Liver (tissue), 9 donors: ENCODE measurements around the gene DNAJC8. TPM values are rescaled to one million over a fixed set of nuclear protein-coding genes. Genes with fewer than 3 reads are reported as not detected.

ENCODE experiments used
- DNase-seq: peaks from one replicate; pipeline ENCODE4 v3.0.0-alpha.2; 2017; ENCODE audit warnings: low spot score
- H3K27ac ChIP-seq, 2 donors: one replicate each; pipeline ENCODE4 v1.7.0; 2013; ENCODE audit warnings: inconsistent platforms in 2 of 2, low read length in 2 of 2, control low read depth in 1 of 2, low read depth in 1 of 2, mild to moderate bottlenecking in 1 of 2
- H3K27me3 ChIP-seq, 4 donors: one replicate each; pipeline versions ENCODE4 v1.6.1 to v1.7.0; 2013; ENCODE audit warnings: low read length in 3 of 4, inconsistent platforms in 1 of 4, mild to moderate bottlenecking in 1 of 4, moderate library complexity in 1 of 4; ENCODE audit not compliant: control insufficient read depth in 4 of 4, insufficient read depth in 4 of 4
- H3K36me3 ChIP-seq, 4 donors: one replicate each; pipeline versions ENCODE4 v1.6.1 to v1.7.0; 2013; ENCODE audit warnings: low read length in 3 of 4, mild to moderate bottlenecking in 3 of 4, low read depth in 1 of 4, moderate library complexity in 1 of 4; ENCODE audit not compliant: control insufficient read depth in 4 of 4, insufficient read depth in 3 of 4
- H3K4me1 ChIP-seq, 4 donors: one replicate each; pipeline versions ENCODE4 v1.6.1 to v1.7.0; 2013; ENCODE audit warnings: low read length in 3 of 4, mild to moderate bottlenecking in 3 of 4, moderate library complexity in 1 of 4; ENCODE audit not compliant: control insufficient read depth in 4 of 4, insufficient read depth in 4 of 4
- H3K4me3 ChIP-seq, 3 donors: one replicate each; pipeline versions ENCODE4 v1.6.1 to v1.7.0; 2013; ENCODE audit warnings: low read length in 3 of 3, control low read depth in 1 of 3, low read depth in 1 of 3, mild to moderate bottlenecking in 1 of 3
- H3K9ac ChIP-seq, 2 donors: one replicate each; pipeline ENCODE4 v1.7.0; 2013; ENCODE audit warnings: low read length in 2 of 2, mild to moderate bottlenecking in 2 of 2, moderate library complexity in 2 of 2, control low read depth in 1 of 2, low read depth in 1 of 2
- H3K9me3 ChIP-seq, 4 donors: one replicate each; pipeline versions ENCODE4 v1.6.1 to v1.7.0; 2013; ENCODE audit warnings: low read length in 3 of 4; ENCODE audit not compliant: control insufficient read depth in 4 of 4
- ATF3 ChIP-seq: IDR thresholded peaks from 2 replicates; pipeline ENCODE4 v1.6.1; 2016; ENCODE audit warnings: antibody characterized with exemption
- EGR1 ChIP-seq, 2 donors: IDR thresholded peaks; 2 replicates each; pipeline ENCODE4 v1.6.1; 2016 to 2018; ENCODE audit warnings: antibody characterized with exemption in 2 of 2, low read depth in 2 of 2
- FOXA1 ChIP-seq: IDR thresholded peaks from 2 replicates; pipeline ENCODE4 v1.6.1; 2016; ENCODE audit warnings: antibody characterized with exemption
- FOXA2 ChIP-seq: IDR thresholded peaks from 2 replicates; pipeline ENCODE4 v1.6.1; 2016; ENCODE audit warnings: antibody characterized with exemption
- HNF4A ChIP-seq, 2 donors: conservative IDR thresholded peaks; 2 replicates each; pipeline ENCODE4 v1.6.1; 2016; ENCODE audit warnings: antibody characterized with exemption in 2 of 2, mild to moderate bottlenecking in 2 of 2
- HNF4G ChIP-seq: IDR thresholded peaks from 2 replicates; pipeline ENCODE4 v1.6.1; 2016; ENCODE audit warnings: antibody characterized with exemption
- JUND ChIP-seq, 2 donors: IDR thresholded peaks; 2 replicates each; pipeline ENCODE4 v1.6.1; 2016; ENCODE audit warnings: antibody characterized with exemption in 2 of 2
- MAX ChIP-seq: IDR thresholded peaks from 2 replicates; pipeline ENCODE4 v1.6.1; 2016; ENCODE audit warnings: antibody characterized with exemption
- NR2F2 ChIP-seq: IDR thresholded peaks from 2 replicates; pipeline ENCODE4 v1.6.1; 2016; ENCODE audit warnings: antibody characterized with exemption
- RAD21 ChIP-seq, 2 donors: IDR thresholded peaks; 2 replicates each; pipeline ENCODE4 v1.6.1; 2016; ENCODE audit warnings: antibody characterized with exemption in 2 of 2, mild to moderate bottlenecking in 2 of 2
- RXRA ChIP-seq, 2 donors: IDR thresholded peaks; 2 replicates each; pipeline ENCODE4 v1.6.1; 2017 to 2018; ENCODE audit warnings: antibody characterized with exemption in 2 of 2, mild to moderate bottlenecking in 1 of 2
- SP1 ChIP-seq: IDR thresholded peaks from 2 replicates; pipeline ENCODE4 v1.6.1; 2018; ENCODE audit warnings: antibody characterized with exemption, mild to moderate bottlenecking
- TAF1 ChIP-seq: conservative IDR thresholded peaks from 2 replicates; pipeline ENCODE4 v1.6.1; 2016; ENCODE audit warnings: antibody characterized with exemption, mild to moderate bottlenecking
- YY1 ChIP-seq: IDR thresholded peaks from 2 replicates; pipeline ENCODE4 v1.6.1; 2016; ENCODE audit warnings: antibody characterized with exemption, mild to moderate bottlenecking
- WGBS: extraction: QIAGEN DNeasy Blood & Tissue Kit; methylation state at CpG from one replicate; pipeline ENCODE4 v1.1.7; 2013; 5-methylcytosine and 5-hydroxymethylcytosine counted together
- polyA plus RNA-seq, 2 donors: library from polyadenylated mRNA; stranded (reverse) in 1 of 2; unstranded in 1 of 2; fragments of 200-250 nt in 1 of 2; fragments of >200 nt in 1 of 2; fragmentation: Nextera tagmentation in 1 of 2; extraction: Ambion mirVana in 1 of 2; gene quantifications; one replicate each; pipeline versions ENCODE4 v1.2.1 to v1.2.3, GENCODE V29; 2013 to 2015
- total RNA-seq, 2 donors: library from RNA; depleted of rRNA; stranded (reverse); fragments of >200 nt; gene quantifications; one replicate each; pipeline ENCODE4 v1.2.3, GENCODE V29; 2014
- TF ChIP-seq, protein P1 (sequence below): fragments of 150-350 bp; IDR thresholded peaks from 2 replicates; pipeline ENCODE4 v1.5.1; 2017; ENCODE audit warnings: improper control_type of control experiment, low read depth, low read length; ENCODE audit not compliant: missing input control
- TF ChIP-seq, protein P2 (sequence below): IDR thresholded peaks from 2 replicates; pipeline ENCODE4 v1.6.1; 2016; ENCODE audit warnings: antibody characterized with exemption, mild to moderate bottlenecking
- donor health status: healthy.
- donor health status: healthy.
- donor health status: healthy.
- donor health status: healthy.
- donor health status: healthy.

Gene DNAJC8
- total and polyA plus RNA-seq, 4 donors: 14.9 to 38.6 (median 25.2) TPM

GRCh38 chr1:28213315-28213714 is 19.5 kb downstream of the DNAJC8 start (continued):
- TF ChIP-seq, protein P1, sequence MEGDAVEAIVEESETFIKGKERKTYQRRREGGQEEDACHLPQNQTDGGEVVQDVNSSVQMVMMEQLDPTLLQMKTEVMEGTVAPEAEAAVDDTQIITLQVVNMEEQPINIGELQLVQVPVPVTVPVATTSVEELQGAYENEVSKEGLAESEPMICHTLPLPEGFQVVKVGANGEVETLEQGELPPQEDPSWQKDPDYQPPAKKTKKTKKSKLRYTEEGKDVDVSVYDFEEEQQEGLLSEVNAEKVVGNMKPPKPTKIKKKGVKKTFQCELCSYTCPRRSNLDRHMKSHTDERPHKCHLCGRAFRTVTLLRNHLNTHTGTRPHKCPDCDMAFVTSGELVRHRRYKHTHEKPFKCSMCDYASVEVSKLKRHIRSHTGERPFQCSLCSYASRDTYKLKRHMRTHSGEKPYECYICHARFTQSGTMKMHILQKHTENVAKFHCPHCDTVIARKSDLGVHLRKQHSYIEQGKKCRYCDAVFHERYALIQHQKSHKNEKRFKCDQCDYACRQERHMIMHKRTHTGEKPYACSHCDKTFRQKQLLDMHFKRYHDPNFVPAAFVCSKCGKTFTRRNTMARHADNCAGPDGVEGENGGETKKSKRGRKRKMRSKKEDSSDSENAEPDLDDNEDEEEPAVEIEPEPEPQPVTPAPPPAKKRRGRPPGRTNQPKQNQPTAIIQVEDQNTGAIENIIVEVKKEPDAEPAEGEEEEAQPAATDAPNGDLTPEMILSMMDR: no peak
- TF ChIP-seq FOXA2 (no peak), RAD21 (IDR thresholded peaks at IDR 0.05) (no peak), MAX (no peak), HNF4G (no peak), JUND (IDR thresholded peaks at IDR 0.05) (no peak), TAF1 (no peak), ATF3 (no peak), EGR1 (IDR thresholded peaks at IDR 0.05; ENCODE audit: low read depth in 2 of 2) (no peak), HNF4A (conservative IDR thresholded peaks at IDR 0.05) (no peak)

- Histone ChIP-seq H3K27me3 (no peaks in the 10 kb centered on the region), H3K9me3 (no peaks in the 10 kb centered on the region), H3K27ac (no peak overlapping the region), H3K4me1 (peaks cover 1 to 9% (median 7%) of the 10 kb centered on the region in 4 donors), H3K9ac (no peak overlapping the region), H3K4me3 (no peak overlapping the region), H3K36me3 (peaks cover 5 to 33% (median 16%) of the 10 kb centered on the region in 4 donors)
- 63% methylated on average over 1 of the region's 1 CpG for WGBS
- TF ChIP-seq, protein P1: no peak
- TF ChIP-seq MAX (no peak), TAF1 (no peak), ATF3 (no peak), SP1 (no peak)
- DNase-seq: no peak
Observed at GRCh38 chr1:28209700-28210099, 23.1 kb downstream of the DNAJC8 start.

GRCh38 chr1:28208818-28209441 is 23.9 kb downstream of the DNAJC8 start:
- Histone ChIP-seq H3K36me3 (peaks cover 5 to 29% (median 19%) of the 10 kb centered on the region in 4 donors), H3K4me1 (peaks cover 1 to 10% (median 7%) of the 10 kb centered on the region in 4 donors), H3K27me3 (no peaks in the 10 kb centered on the region), H3K27ac (no peak overlapping the region), H3K9me3 (no peaks in the 10 kb centered on the region), H3K9ac (no peak overlapping the region), H3K4me3 (no peak overlapping the region)
- WGBS: 47% methylated on average over 4 of the region's 4 CpGs
- DNase-seq: peak; percentile 55
- TF ChIP-seq NR2F2 (no peak), RAD21 (IDR thresholded peaks at IDR 0.05) (peak; percentile 91 to 96), HNF4G (no peak), YY1 (no peak), ATF3 (no peak), RXRA (IDR thresholded peaks at IDR 0.05) (peak in 1 of 2 donors; percentile 5), FOXA1 (no peak)
- TF ChIP-seq, protein P2, sequence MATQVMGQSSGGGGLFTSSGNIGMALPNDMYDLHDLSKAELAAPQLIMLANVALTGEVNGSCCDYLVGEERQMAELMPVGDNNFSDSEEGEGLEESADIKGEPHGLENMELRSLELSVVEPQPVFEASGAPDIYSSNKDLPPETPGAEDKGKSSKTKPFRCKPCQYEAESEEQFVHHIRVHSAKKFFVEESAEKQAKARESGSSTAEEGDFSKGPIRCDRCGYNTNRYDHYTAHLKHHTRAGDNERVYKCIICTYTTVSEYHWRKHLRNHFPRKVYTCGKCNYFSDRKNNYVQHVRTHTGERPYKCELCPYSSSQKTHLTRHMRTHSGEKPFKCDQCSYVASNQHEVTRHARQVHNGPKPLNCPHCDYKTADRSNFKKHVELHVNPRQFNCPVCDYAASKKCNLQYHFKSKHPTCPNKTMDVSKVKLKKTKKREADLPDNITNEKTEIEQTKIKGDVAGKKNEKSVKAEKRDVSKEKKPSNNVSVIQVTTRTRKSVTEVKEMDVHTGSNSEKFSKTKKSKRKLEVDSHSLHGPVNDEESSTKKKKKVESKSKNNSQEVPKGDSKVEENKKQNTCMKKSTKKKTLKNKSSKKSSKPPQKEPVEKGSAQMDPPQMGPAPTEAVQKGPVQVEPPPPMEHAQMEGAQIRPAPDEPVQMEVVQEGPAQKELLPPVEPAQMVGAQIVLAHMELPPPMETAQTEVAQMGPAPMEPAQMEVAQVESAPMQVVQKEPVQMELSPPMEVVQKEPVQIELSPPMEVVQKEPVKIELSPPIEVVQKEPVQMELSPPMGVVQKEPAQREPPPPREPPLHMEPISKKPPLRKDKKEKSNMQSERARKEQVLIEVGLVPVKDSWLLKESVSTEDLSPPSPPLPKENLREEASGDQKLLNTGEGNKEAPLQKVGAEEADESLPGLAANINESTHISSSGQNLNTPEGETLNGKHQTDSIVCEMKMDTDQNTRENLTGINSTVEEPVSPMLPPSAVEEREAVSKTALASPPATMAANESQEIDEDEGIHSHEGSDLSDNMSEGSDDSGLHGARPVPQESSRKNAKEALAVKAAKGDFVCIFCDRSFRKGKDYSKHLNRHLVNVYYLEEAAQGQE: no peak
- TF ChIP-seq, protein P1: peak; percentile 59
